HG02623 (cell line): Measurements from ENCODE around the gene KLHL41.

ENCODE experiments used
- ATAC-seq: cut with Tn5 transposase; IDR thresholded peaks from one replicate; pipeline ENCODE4 v1.9.1; 2021; ENCODE audit warnings: moderate library complexity; ENCODE audit not compliant: unreplicated experiment

KLHL41 gene

GRCh38 chr2:169509298-169509885 is at the start of gene KLHL41:
TSS of gene KLHL41 (plus strand) at chr2:169509702. CDS start at chr2:169509779, 77 bp downstream.
- no peak for ATAC-seq

- ATAC-seq = no peak
These were observed 48.4 kb upstream of the KLHL41 start for GRCh38 chr2:169461143-169461542.

- no peak for ATAC-seq
These were observed 46.4 kb upstream of the KLHL41 start for GRCh38 chr2:169462896-169463695.

GRCh38 chr2:169464466-169464865 is 45.0 kb upstream of the KLHL41 start:
- ATAC-seq = no peak

- no peak for ATAC-seq
These were observed 44.6 kb upstream of the KLHL41 start for GRCh38 chr2:169464882-169465281.

- ATAC-seq = no peak
These were observed 40.7 kb upstream of the KLHL41 start for GRCh38 chr2:169468841-169469240.

- no peak for ATAC-seq
These were observed 39.4 kb upstream of the KLHL41 start for GRCh38 chr2:169469952-169470572.

GRCh38 chr2:169472249-169472648 is 37.3 kb upstream of the KLHL41 start:
- no peak for ATAC-seq

GRCh38 chr2:169476459-169476858 is 33.0 kb upstream of the KLHL41 start:
- no peak for ATAC-seq

GRCh38 chr2:169478339-169478738 is 31.2 kb upstream of the KLHL41 start:
- ATAC-seq = no peak

GRCh38 chr2:169478745-169479256 is 30.7 kb upstream of the KLHL41 start:
- no peak for ATAC-seq

GRCh38 chr2:169479257-169480078 is 30.0 kb upstream of the KLHL41 start, which contains the start of gene BBS5:
TSS of gene BBS5 (plus strand) at chr2:169479494. CDS start at chr2:169479554, 60 bp downstream.
- ATAC-seq = peak; percentile 96

GRCh38 chr2:169480079-169480465 is 29.4 kb upstream of the KLHL41 start:
- no peak for ATAC-seq

- ATAC-seq = no peak
These were observed 23.8 kb upstream of the KLHL41 start for GRCh38 chr2:169485650-169486138.

- no peak for ATAC-seq
These were observed 23.0 kb upstream of the KLHL41 start for GRCh38 chr2:169486487-169486886.

GRCh38 chr2:169490834-169491233 is 18.7 kb upstream of the KLHL41 start:
- no peak for ATAC-seq

- no peak for ATAC-seq
These were observed 18.1 kb upstream of the KLHL41 start for GRCh38 chr2:169491378-169491777.

- no peak for ATAC-seq
These were observed 16.1 kb upstream of the KLHL41 start for GRCh38 chr2:169493360-169493759.

GRCh38 chr2:169495310-169495928 is 14.1 kb upstream of the KLHL41 start:
- no peak for ATAC-seq

- no peak for ATAC-seq
These were observed 4.9 kb upstream of the KLHL41 start for GRCh38 chr2:169504651-169505050.
